Measurements from ENCODE around the gene L1CAM. TPM values are rescaled to one million over a fixed set of nuclear protein-coding genes. Genes with fewer than 3 reads are reported as not detected.

L1CAM gene
- total RNA-seq, 1 donor from 2014 or later: 1.4 TPM

DNA sequence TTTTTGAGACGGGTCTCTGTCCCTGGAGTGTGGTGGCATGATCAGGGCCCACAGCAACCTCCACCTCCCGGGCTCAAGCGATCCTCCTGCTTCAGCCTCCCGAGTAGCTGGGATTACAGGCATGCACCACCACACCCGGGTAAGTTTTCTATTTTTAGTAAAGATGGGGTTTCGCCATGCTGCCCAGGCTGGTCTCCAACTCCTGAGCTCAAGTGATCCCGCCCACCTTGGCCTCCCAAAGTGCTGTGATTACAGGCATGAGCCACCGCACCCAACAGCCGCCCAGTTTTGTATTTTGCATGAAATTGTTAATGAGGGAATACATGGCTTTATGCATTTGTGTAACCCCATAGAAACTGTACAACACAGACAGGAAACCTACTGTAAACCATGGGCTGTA, 42.9 kb upstream of the L1CAM start:
- peak overlapping the region; percentile 49 for H3K27ac Mint-ChIP-seq
- H3K36me3 Mint-ChIP-seq (ENCODE audit: insufficient read depth): peaks cover 4% of the 10 kb centered on the region
- H3K4me3 Mint-ChIP-seq (ENCODE audit: low read depth): no peak overlapping the region
- TF ChIP-seq, protein P1, sequence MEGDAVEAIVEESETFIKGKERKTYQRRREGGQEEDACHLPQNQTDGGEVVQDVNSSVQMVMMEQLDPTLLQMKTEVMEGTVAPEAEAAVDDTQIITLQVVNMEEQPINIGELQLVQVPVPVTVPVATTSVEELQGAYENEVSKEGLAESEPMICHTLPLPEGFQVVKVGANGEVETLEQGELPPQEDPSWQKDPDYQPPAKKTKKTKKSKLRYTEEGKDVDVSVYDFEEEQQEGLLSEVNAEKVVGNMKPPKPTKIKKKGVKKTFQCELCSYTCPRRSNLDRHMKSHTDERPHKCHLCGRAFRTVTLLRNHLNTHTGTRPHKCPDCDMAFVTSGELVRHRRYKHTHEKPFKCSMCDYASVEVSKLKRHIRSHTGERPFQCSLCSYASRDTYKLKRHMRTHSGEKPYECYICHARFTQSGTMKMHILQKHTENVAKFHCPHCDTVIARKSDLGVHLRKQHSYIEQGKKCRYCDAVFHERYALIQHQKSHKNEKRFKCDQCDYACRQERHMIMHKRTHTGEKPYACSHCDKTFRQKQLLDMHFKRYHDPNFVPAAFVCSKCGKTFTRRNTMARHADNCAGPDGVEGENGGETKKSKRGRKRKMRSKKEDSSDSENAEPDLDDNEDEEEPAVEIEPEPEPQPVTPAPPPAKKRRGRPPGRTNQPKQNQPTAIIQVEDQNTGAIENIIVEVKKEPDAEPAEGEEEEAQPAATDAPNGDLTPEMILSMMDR (IDR thresholded peaks at IDR 0.05; ENCODE audit: unreplicated experiment): no peak
- H3K4me1 Mint-ChIP-seq (ENCODE audit: low read depth): peaks cover 7% of the 10 kb centered on the region
- H3K27me3 Mint-ChIP-seq: no peaks in the 10 kb centered on the region
- DNase-seq (ENCODE audit: low spot score, unreplicated experiment): no peak
- H3K9me3 Mint-ChIP-seq (ENCODE audit: low read depth): peaks cover 6% of the 10 kb centered on the region

DNA sequence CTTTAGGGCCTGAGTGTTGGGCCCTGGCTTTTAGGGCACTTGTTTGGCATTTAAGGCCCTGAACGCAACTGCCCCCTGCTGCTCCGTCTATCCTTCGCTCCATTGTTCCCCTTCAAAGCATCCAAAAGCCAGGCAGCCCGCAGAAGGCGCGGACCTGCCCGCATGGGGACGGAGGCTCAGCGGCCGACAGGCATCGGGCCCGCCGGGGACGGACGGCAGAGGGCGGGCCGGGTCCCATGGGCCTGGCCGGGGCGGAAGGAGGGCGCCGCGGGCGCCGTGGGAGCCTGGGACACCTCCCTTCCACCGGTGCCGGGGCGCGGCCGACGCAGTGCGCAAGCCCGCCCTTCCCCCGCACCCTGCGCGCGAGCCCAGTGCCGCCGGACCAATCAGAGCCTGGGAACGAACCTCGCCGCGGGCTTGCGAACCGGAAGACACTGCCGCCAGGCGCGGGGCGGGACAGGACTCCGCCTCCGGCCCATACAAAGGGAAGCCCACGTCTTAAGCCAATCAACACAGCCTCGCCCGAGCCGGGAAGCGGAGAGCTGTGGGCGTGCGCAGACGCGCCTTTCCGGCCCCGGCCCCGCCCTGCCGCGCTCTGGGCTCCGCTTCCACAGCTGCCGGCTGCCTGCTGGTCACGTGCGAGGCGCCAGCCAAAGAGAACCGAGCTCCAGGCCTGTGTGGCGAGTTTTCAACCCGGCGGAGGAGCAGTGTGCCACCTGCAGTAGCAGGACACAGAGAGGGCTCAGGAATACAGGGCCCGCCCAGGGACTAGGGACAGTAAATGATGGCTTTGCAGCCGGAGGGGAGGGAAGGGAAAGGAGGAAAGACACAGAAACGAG, 42.2 kb upstream of the L1CAM start:
- Mint-ChIP-seq H3K4me3 (ENCODE audit: low read depth) (peak overlapping the region; percentile 78), H3K27me3 (no peaks in the 10 kb centered on the region), H3K27ac (peak overlapping the region; percentile 93), H3K4me1 (ENCODE audit: low read depth) (peaks cover 6% of the 10 kb centered on the region), H3K36me3 (ENCODE audit: insufficient read depth) (peaks cover 4% of the 10 kb centered on the region), H3K9me3 (ENCODE audit: low read depth) (peaks cover 6% of the 10 kb centered on the region)
- DNase-seq (ENCODE audit: low spot score, unreplicated experiment): peak; percentile 83
- TF ChIP-seq, protein P1 (IDR thresholded peaks at IDR 0.05; ENCODE audit: unreplicated experiment): no peak

DNA sequence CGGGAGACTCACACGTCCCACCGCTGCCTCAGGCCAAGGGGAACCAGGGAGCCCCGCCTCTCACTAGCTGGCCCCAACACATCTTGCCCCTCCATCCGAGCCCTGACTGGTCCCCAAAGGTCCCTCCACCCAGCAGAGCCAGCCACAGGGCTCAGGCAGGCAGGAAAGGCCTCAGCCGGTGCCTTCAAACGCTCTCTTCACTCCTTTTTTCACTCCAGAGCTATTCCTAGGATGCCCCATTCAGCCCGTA, 41.6 kb upstream of the L1CAM start:
- peaks cover 6% of the 10 kb centered on the region for H3K9me3 Mint-ChIP-seq (ENCODE audit: low read depth)
- H3K4me3 Mint-ChIP-seq (ENCODE audit: low read depth): peak overlapping the region; percentile 78
- H3K36me3 Mint-ChIP-seq (ENCODE audit: insufficient read depth): peaks cover 4% of the 10 kb centered on the region
- H3K27ac Mint-ChIP-seq: peak overlapping the region; percentile 93
- no peak for DNase-seq (ENCODE audit: low spot score, unreplicated experiment)
- no peaks in the 10 kb centered on the region for H3K27me3 Mint-ChIP-seq
- H3K4me1 Mint-ChIP-seq (ENCODE audit: low read depth): peaks cover 6% of the 10 kb centered on the region
- TF ChIP-seq, protein P1 (IDR thresholded peaks at IDR 0.05; ENCODE audit: unreplicated experiment): no peak

DNA sequence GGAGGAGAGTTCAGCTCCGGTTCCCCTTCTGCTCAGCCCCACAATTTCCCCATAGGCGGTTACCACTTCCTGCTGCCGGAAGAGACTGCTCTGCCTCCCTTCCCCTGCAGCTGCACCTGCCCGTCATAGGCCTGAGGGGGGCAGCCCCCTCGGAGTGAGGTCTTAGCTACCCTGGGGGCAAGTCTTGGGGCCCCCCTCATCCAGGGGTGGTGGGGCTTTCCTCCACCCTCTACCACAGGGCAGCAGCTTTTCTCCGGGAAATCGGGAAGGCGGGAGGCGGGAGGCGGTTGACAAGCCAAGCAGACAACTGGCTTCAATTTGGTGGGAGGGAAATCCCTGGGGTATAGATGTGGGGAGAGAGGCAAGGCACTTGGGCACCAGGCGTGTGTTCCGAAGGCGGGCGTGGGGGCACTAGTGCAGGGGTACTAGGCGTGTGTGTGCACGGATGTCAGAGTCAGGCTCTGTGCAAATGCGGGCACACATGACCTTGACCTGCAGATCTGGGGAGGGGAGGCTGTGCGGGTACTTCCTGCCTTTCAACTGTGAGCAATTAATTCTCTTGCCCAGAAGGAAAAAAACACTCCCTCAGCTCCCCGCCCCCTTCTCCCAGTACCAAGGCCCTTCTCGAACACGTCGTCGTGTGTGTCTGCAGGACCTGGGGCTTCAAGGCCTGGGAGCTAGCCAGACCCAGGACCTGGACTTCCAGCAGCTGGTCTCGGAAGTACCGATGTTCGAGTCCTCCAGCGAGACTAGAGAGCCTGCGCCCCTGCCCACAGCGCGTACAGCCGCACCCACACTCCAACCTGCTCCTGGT, 41.1 kb upstream of the L1CAM start:
- peaks cover 6% of the 10 kb centered on the region for H3K4me1 Mint-ChIP-seq (ENCODE audit: low read depth)
- H3K4me3 Mint-ChIP-seq (ENCODE audit: low read depth): peak overlapping the region; percentile 78
- H3K9me3 Mint-ChIP-seq (ENCODE audit: low read depth): peaks cover 6% of the 10 kb centered on the region
- peaks cover 4% of the 10 kb centered on the region for H3K36me3 Mint-ChIP-seq (ENCODE audit: insufficient read depth)
- H3K27me3 Mint-ChIP-seq: no peaks in the 10 kb centered on the region
- DNase-seq (ENCODE audit: low spot score, unreplicated experiment): no peak
- TF ChIP-seq, protein P1 (IDR thresholded peaks at IDR 0.05; ENCODE audit: unreplicated experiment): no peak
- peak overlapping the region; percentile 93 for H3K27ac Mint-ChIP-seq

DNA sequence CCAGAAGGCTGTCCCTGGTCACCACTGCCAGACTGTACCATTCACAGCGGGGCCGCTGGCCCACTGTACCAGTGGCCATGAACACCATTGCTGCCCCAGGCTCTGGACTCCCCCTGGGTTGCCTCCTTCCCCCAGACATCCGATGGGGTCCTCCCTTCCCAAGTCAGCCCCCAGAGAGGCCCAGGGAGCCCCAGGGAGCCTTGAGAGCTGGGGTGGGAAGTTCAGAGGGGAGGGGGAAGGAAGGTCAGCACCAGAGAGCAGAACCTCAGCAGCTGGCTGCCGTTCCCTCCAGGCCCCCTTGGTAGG, 40.5 kb upstream of the L1CAM start:
- Mint-ChIP-seq H3K4me1 (ENCODE audit: low read depth) (peaks cover 6% of the 10 kb centered on the region), H3K36me3 (ENCODE audit: insufficient read depth) (peaks cover 3% of the 10 kb centered on the region), H3K27ac (no peak overlapping the region), H3K27me3 (no peaks in the 10 kb centered on the region), H3K9me3 (ENCODE audit: low read depth) (peaks cover 5% of the 10 kb centered on the region), H3K4me3 (ENCODE audit: low read depth) (peak overlapping the region; percentile 78)
- no peak for DNase-seq (ENCODE audit: low spot score, unreplicated experiment)
- TF ChIP-seq, protein P1 (IDR thresholded peaks at IDR 0.05; ENCODE audit: unreplicated experiment): no peak

All from progenitor cell of endocrine pancreas (in vitro differentiated cells).